Erythroblast (primary cell): ENCODE data around the gene RIMBP2.

Source experiments
- GATA1 ChIP-seq: IDR thresholded peaks from 2 replicates; pipeline ENCODE4 v1.6.1; 2011; ENCODE audit warnings: low read depth, mild to moderate bottlenecking, control low read depth, low read length, moderate library complexity
- POLR2A ChIP-seq: IDR thresholded peaks from 2 replicates; pipeline ENCODE4 v1.6.1; 2011; ENCODE audit warnings: mild to moderate bottlenecking, low read length

GRCh38 chr12:130469552-130469951 is 246.5 kb downstream of the RIMBP2 start:
- TF ChIP-seq POLR2A, result no peak
- no peak for TF ChIP-seq GATA1
